Cardiac muscle cell (in vitro differentiated cells and primary cell): ENCODE data around the gene ACOX3. TPM values are rescaled to one million over a fixed set of nuclear protein-coding genes. Genes with fewer than 3 reads are reported as not detected.

Experiments used
- DNase-seq, 2 donors: peaks; one replicate each; pipeline versions ENCODE4 v3.0.0 to v3.0.0-alpha.2; 2010 to 2017; ENCODE audit warnings: low read depth in 1 of 2, low spot score in 1 of 2
- H3K27ac ChIP-seq: fragments of 200-600 bp; sonication (generic); 2 replicates; pipeline ENCODE4 v1.5.1; 2016
- H3K27me3 ChIP-seq: fragments of 200-600 bp; sonication (generic); 2 replicates; pipeline ENCODE4 v1.6.0; 2016; ENCODE audit warnings: control low read depth
- H3K36me3 ChIP-seq: fragments of 200-600 bp; sonication (generic); 2 replicates; pipeline ENCODE4 v1.5.1; 2016; ENCODE audit warnings: control low read depth
- H3K4me1 ChIP-seq: fragments of 200-600 bp; sonication (generic); 2 replicates; pipeline ENCODE4 v1.8.1; 2017; ENCODE audit warnings: low read depth, mild to moderate bottlenecking, mixed run types
- H3K4me3 ChIP-seq: fragments of 200-600 bp; sonication (generic); 2 replicates; pipeline ENCODE4 v1.5.1; 2016; ENCODE audit warnings: mild to moderate bottlenecking
- H3K9me3 ChIP-seq: fragments of 200-600 bp; sonication (generic); 2 replicates; pipeline ENCODE4 v1.5.1; 2017; ENCODE audit warnings: low read depth, mild to moderate bottlenecking, control low read depth
- CTCF ChIP-seq: IDR thresholded peaks from 2 replicates; pipeline ENCODE4 v1.5.1; 2012; ENCODE audit warnings: low read depth, mild to moderate bottlenecking, low read length
- polyA plus RNA-seq: library from polyadenylated mRNA; unstranded; fragments of >200 nt; fragmentation: Nextera tagmentation; extraction: Ambion mirVana; gene quantifications from 2 replicates; pipeline ENCODE4 v1.2.1, GENCODE V29; 2016
- total RNA-seq: library from RNA; depleted of rRNA; stranded (reverse); fragments of >200 nt; gene quantifications from 2 replicates; pipeline ENCODE4 v1.2.3, GENCODE V29; 2016

Gene ACOX3
- total and polyA plus RNA-seq, 2 experiments from 2014 or later, result 19.1 to 38.7 TPM

GRCh38 chr4:8402640-8403039, 37.9 kb downstream of the ACOX3 start:
- H3K9me3 ChIP-seq, result no peaks in the 10 kb centered on the region
- H3K27me3 ChIP-seq, result no peaks in the 10 kb centered on the region
- no peak overlapping the region for H3K4me3 ChIP-seq
- no peak for TF ChIP-seq CTCF
- no peak overlapping the region for H3K27ac ChIP-seq
- H3K36me3 ChIP-seq, result peaks cover 3% of the 10 kb centered on the region
- DNase-seq, result no peak
- H3K4me1 ChIP-seq, result no peaks in the 10 kb centered on the region

GRCh38 chr4:8402181-8402597, 38.3 kb downstream of the ACOX3 start:
- Histone ChIP-seq H3K27ac (no peak overlapping the region), H3K9me3 (no peaks in the 10 kb centered on the region), H3K4me3 (no peak overlapping the region), H3K36me3 (peaks cover 3% of the 10 kb centered on the region), H3K27me3 (no peaks in the 10 kb centered on the region), H3K4me1 (no peaks in the 10 kb centered on the region)
- no peak for TF ChIP-seq CTCF
- no peak for DNase-seq

- Histone ChIP-seq H3K4me3 (no peak overlapping the region), H3K9me3 (no peaks in the 10 kb centered on the region), H3K27me3 (no peaks in the 10 kb centered on the region), H3K4me1 (no peaks in the 10 kb centered on the region), H3K36me3 (peaks cover 3% of the 10 kb centered on the region), H3K27ac (no peak overlapping the region)
- no peak for DNase-seq
- no peak for TF ChIP-seq CTCF
Measured at GRCh38 chr4:8401665-8402064, 38.9 kb downstream of the ACOX3 start.

GRCh38 chr4:8400632-8401325, 39.7 kb downstream of the ACOX3 start:
- Histone ChIP-seq H3K27me3 (no peaks in the 10 kb centered on the region), H3K36me3 (peaks cover 3% of the 10 kb centered on the region), H3K4me1 (no peaks in the 10 kb centered on the region), H3K4me3 (no peak overlapping the region), H3K27ac (no peak overlapping the region), H3K9me3 (no peaks in the 10 kb centered on the region)
- no peak for DNase-seq
- TF ChIP-seq CTCF, result no peak

GRCh38 chr4:8399298-8399697, 41.2 kb downstream of the ACOX3 start:
- no peaks in the 10 kb centered on the region for H3K9me3 ChIP-seq
- H3K4me3 ChIP-seq, result no peak overlapping the region
- H3K27ac ChIP-seq, result no peak overlapping the region
- no peaks in the 10 kb centered on the region for H3K36me3 ChIP-seq
- DNase-seq, result no peak
- no peaks in the 10 kb centered on the region for H3K27me3 ChIP-seq
- H3K4me1 ChIP-seq, result no peaks in the 10 kb centered on the region
- no peak for TF ChIP-seq CTCF
